Stimulated activated naive CD8-positive, alpha-beta T cell treated with anti-CD3 and anti-CD28 coated beads, Interleukin-15, Interleukin-2, amounts not matched to agents 100 ng/mL and 50 ng/mL, for 24 hours (primary cell): Measurements from ENCODE around the gene SLFN5.
"Not testable (repeated sequence)": the region's sequence is repeated elsewhere in the genome, so short reads cannot be mapped to it uniquely, and the experiment has no call there.

ENCODE experiments used
- H3K27ac Mint-ChIP-seq: one replicate; pipeline ENCODE4 v1.8.0; 2021; ENCODE audit warnings: mild to moderate bottlenecking, mixed read lengths
- H3K27me3 Mint-ChIP-seq: one replicate; pipeline ENCODE4 v1.8.0; 2021; ENCODE audit warnings: mixed read lengths
- H3K36me3 Mint-ChIP-seq: one replicate; pipeline ENCODE4 v1.8.0; 2021; ENCODE audit warnings: low read depth, mixed read lengths
- H3K4me1 Mint-ChIP-seq: one replicate; pipeline ENCODE4 v1.8.0; 2021; ENCODE audit warnings: low read depth, mixed read lengths
- H3K4me3 Mint-ChIP-seq: one replicate; pipeline ENCODE4 v1.8.0; 2021; ENCODE audit warnings: mild to moderate bottlenecking, mixed read lengths
- H3K9me3 Mint-ChIP-seq: one replicate; pipeline ENCODE4 v1.8.0; 2021; ENCODE audit warnings: mixed read lengths

Gene SLFN5

GRCh38 chr17:35234315-35234714 lies 8.6 kb upstream of the SLFN5 start:
- peaks cover 10% of the 10 kb centered on the region for H3K9me3 Mint-ChIP-seq
- H3K4me1 Mint-ChIP-seq = peaks cover 84% of the 10 kb centered on the region
- H3K36me3 Mint-ChIP-seq, H3K4me3 Mint-ChIP-seq, H3K27me3 Mint-ChIP-seq: not testable (repeated sequence)
- H3K27ac Mint-ChIP-seq = peak overlapping the region; percentile 2

- peak overlapping the region; percentile 2 for H3K27ac Mint-ChIP-seq
- H3K27me3 Mint-ChIP-seq = no peaks in the 10 kb centered on the region
- no peak overlapping the region for H3K4me3 Mint-ChIP-seq
- peaks cover 85% of the 10 kb centered on the region for H3K4me1 Mint-ChIP-seq
- H3K36me3 Mint-ChIP-seq = no peaks in the 10 kb centered on the region
- H3K9me3 Mint-ChIP-seq = peaks cover 6% of the 10 kb centered on the region
These were observed 7.6 kb upstream of the SLFN5 start for GRCh38 chr17:35235289-35235688.

- H3K36me3 Mint-ChIP-seq = no peaks in the 10 kb centered on the region
- no peak overlapping the region for H3K4me3 Mint-ChIP-seq
- no peaks in the 10 kb centered on the region for H3K27me3 Mint-ChIP-seq
- peaks cover 85% of the 10 kb centered on the region for H3K4me1 Mint-ChIP-seq
- peak overlapping the region; percentile 37 for H3K27ac Mint-ChIP-seq
- H3K9me3 Mint-ChIP-seq = no peaks in the 10 kb centered on the region
These were observed 7.0 kb upstream of the SLFN5 start for GRCh38 chr17:35235917-35236316.

- no peaks in the 10 kb centered on the region for H3K27me3 Mint-ChIP-seq
- H3K36me3 Mint-ChIP-seq = no peaks in the 10 kb centered on the region
- peaks cover 85% of the 10 kb centered on the region for H3K4me1 Mint-ChIP-seq
- H3K4me3 Mint-ChIP-seq = no peak overlapping the region
- H3K9me3 Mint-ChIP-seq = no peaks in the 10 kb centered on the region
- no peak overlapping the region for H3K27ac Mint-ChIP-seq
These were observed 6.1 kb upstream of the SLFN5 start for GRCh38 chr17:35236821-35237220.

GRCh38 chr17:35238821-35239220 lies 4.1 kb upstream of the SLFN5 start:
- Mint-ChIP-seq H3K9me3 (no peaks in the 10 kb centered on the region), H3K27me3 (no peaks in the 10 kb centered on the region), H3K36me3 (no peaks in the 10 kb centered on the region), H3K4me1 (peaks cover 82% of the 10 kb centered on the region), H3K4me3 (peak overlapping the region; percentile 97), H3K27ac (peak overlapping the region; percentile 84)

- no peaks in the 10 kb centered on the region for H3K9me3 Mint-ChIP-seq
- peak overlapping the region; percentile 97 for H3K4me3 Mint-ChIP-seq
- peaks cover 4% of the 10 kb centered on the region for H3K36me3 Mint-ChIP-seq
- peaks cover 84% of the 10 kb centered on the region for H3K4me1 Mint-ChIP-seq
- H3K27me3 Mint-ChIP-seq = no peaks in the 10 kb centered on the region
- H3K27ac Mint-ChIP-seq = peak overlapping the region; percentile 79
These were observed 3.0 kb upstream of the SLFN5 start for GRCh38 chr17:35239823-35240222.

- Mint-ChIP-seq H3K4me1 (peaks cover 84% of the 10 kb centered on the region), H3K9me3 (no peaks in the 10 kb centered on the region)
These were observed 2.0 kb upstream of the SLFN5 start for GRCh38 chr17:35240861-35241260.

GRCh38 chr17:35241520-35241919 lies 1.4 kb upstream of the SLFN5 start:
- Mint-ChIP-seq H3K4me3 (peak overlapping the region; percentile 97), H3K27ac (peak overlapping the region; percentile 99), H3K36me3 (peaks cover 4% of the 10 kb centered on the region), H3K4me1 (peaks cover 84% of the 10 kb centered on the region), H3K27me3 (no peaks in the 10 kb centered on the region), H3K9me3 (no peaks in the 10 kb centered on the region)

More at GRCh38 chr17:35240861-35241260, 2.0 kb upstream of the SLFN5 start:
- H3K36me3 Mint-ChIP-seq = peaks cover 4% of the 10 kb centered on the region
- H3K27ac Mint-ChIP-seq = peak overlapping the region; percentile 68
- peak overlapping the region; percentile 97 for H3K4me3 Mint-ChIP-seq
- H3K27me3 Mint-ChIP-seq = no peaks in the 10 kb centered on the region

- Mint-ChIP-seq H3K36me3 (peaks cover 9% of the 10 kb centered on the region), H3K4me1 (peaks cover 81% of the 10 kb centered on the region), H3K9me3 (no peaks in the 10 kb centered on the region), H3K27ac (peak overlapping the region; percentile 99), H3K4me3 (peak overlapping the region; percentile 97), H3K27me3 (no peaks in the 10 kb centered on the region)
These were observed 591 bp upstream of the SLFN5 start for GRCh38 chr17:35242158-35242804.

GRCh38 chr17:35243561-35244340 lies 879 bp downstream of the SLFN5 start:
- Mint-ChIP-seq H3K27ac (peak overlapping the region; percentile 99), H3K4me3 (peak overlapping the region; percentile 97), H3K4me1 (peaks cover 81% of the 10 kb centered on the region), H3K27me3 (no peaks in the 10 kb centered on the region), H3K9me3 (no peaks in the 10 kb centered on the region), H3K36me3 (peaks cover 23% of the 10 kb centered on the region)

GRCh38 chr17:35244341-35245195 lies 1.7 kb downstream of the SLFN5 start:
- Mint-ChIP-seq H3K36me3 (peaks cover 30% of the 10 kb centered on the region), H3K27me3 (no peaks in the 10 kb centered on the region), H3K4me3 (peak overlapping the region; percentile 97), H3K27ac (peak overlapping the region; percentile 99), H3K4me1 (peaks cover 80% of the 10 kb centered on the region), H3K9me3 (no peaks in the 10 kb centered on the region)

- Mint-ChIP-seq H3K9me3 (no peaks in the 10 kb centered on the region), H3K4me3 (peak overlapping the region; percentile 97), H3K27me3 (no peaks in the 10 kb centered on the region), H3K4me1 (peaks cover 80% of the 10 kb centered on the region), H3K36me3 (peaks cover 35% of the 10 kb centered on the region), H3K27ac (peak overlapping the region; percentile 99)
These were observed 2.3 kb downstream of the SLFN5 start for GRCh38 chr17:35245196-35245486.

- Mint-ChIP-seq H3K9me3 (no peaks in the 10 kb centered on the region), H3K27me3 (no peaks in the 10 kb centered on the region), H3K4me1 (peaks cover 85% of the 10 kb centered on the region), H3K27ac (peak overlapping the region; percentile 71), H3K36me3 (peaks cover 34% of the 10 kb centered on the region), H3K4me3 (no peak overlapping the region)
These were observed 9.8 kb downstream of the SLFN5 start for GRCh38 chr17:35252651-35253050.

- Mint-ChIP-seq H3K4me3 (no peak overlapping the region), H3K36me3 (peaks cover 35% of the 10 kb centered on the region), H3K27ac (no peak overlapping the region)
These were observed 11.4 kb downstream of the SLFN5 start for GRCh38 chr17:35254107-35254773.

More at GRCh38 chr17:35254107-35254773, 11.4 kb downstream of the SLFN5 start:
- Mint-ChIP-seq H3K27me3 (no peaks in the 10 kb centered on the region), H3K4me1 (peaks cover 86% of the 10 kb centered on the region), H3K9me3 (no peaks in the 10 kb centered on the region)
